GM12801 (cell line): Measurements from ENCODE around the gene DCLK2.

Experiments
- CTCF ChIP-seq: IDR thresholded peaks from one replicate; pipeline ENCODE4 v1.5.1; 2011; ENCODE audit warnings: control low read depth; ENCODE audit not compliant: insufficient read length; ENCODE audit errors: extremely low read depth

DCLK2 gene

GRCh38 chr4:150231107-150231770 is 153.0 kb downstream of the DCLK2 start:
- no peak for TF ChIP-seq CTCF

- no peak for TF ChIP-seq CTCF
Observed at GRCh38 chr4:150232029-150232428, 153.8 kb downstream of the DCLK2 start.

GRCh38 chr4:150234246-150234645 is 156.0 kb downstream of the DCLK2 start:
- TF ChIP-seq CTCF, result no peak

- TF ChIP-seq CTCF, result no peak
Observed at GRCh38 chr4:150235317-150235716, 157.1 kb downstream of the DCLK2 start.

- no peak for TF ChIP-seq CTCF
Observed at GRCh38 chr4:150235808-150236271, 157.6 kb downstream of the DCLK2 start.

GRCh38 chr4:150236626-150237025 is 158.4 kb downstream of the DCLK2 start:
- no peak for TF ChIP-seq CTCF

GRCh38 chr4:150237110-150237872 is 159.0 kb downstream of the DCLK2 start:
- no peak for TF ChIP-seq CTCF
